K562 treated with DMSO at 1 percent for 48 hours (cell line): ENCODE measurements around the gene VMA21. TPM values are rescaled to one million over a fixed set of nuclear protein-coding genes. Genes with fewer than 3 reads are reported as not detected.

ENCODE experiments used
- total RNA-seq: library from RNA; unstranded; fragments of 300-600 nt; gene quantifications from 2 replicates; pipeline ENCODE4 v1.2.3, GENCODE V29; 2022; ENCODE audit warnings: low replicate concordance; ENCODE audit errors: extremely low read depth

Gene VMA21
- total RNA-seq, result not detected in 2 replicates

GRCh38 chrX:151396825-151397740 lies at the start of gene VMA21:
VMA21 (plus strand) TSS chrX:151397206; CDS start chrX:151397309, 103 bp downstream.

Other genes starting within 250 kb of the VMA21 start
- not detected in 2 replicates for gene GPR50, start 220.6 kb upstream of the VMA21 start, total RNA-seq
- gene PASD1, start 166.5 kb downstream of the VMA21 start, total RNA-seq, result not detected in 2 replicates